DND-41 (cell line): ENCODE results near the gene STRN.

Experiments
- CTCF ChIP-seq: IDR thresholded peaks from 2 replicates; pipeline ENCODE4 v1.5.1; 2012; ENCODE audit warnings: borderline replicate concordance, low read length, moderate library complexity, mild to moderate bottlenecking; ENCODE audit not compliant: poor library complexity, severe bottlenecking; ENCODE audit errors: extremely low read depth
- EZH2 ChIP-seq: IDR thresholded peaks from 3 replicates; pipeline ENCODE4 v1.6.1; 2012; ENCODE audit warnings: borderline replicate concordance, low read depth, mild to moderate bottlenecking, moderate library complexity, low read length, inconsistent platforms; ENCODE audit not compliant: severe bottlenecking

- TF ChIP-seq CTCF (no peak), EZH2 (no peak)
Observed at GRCh38 chr2:36820942-36821605, 145.3 kb downstream of the STRN start.
